WI38 (cell line): ENCODE results near the gene MRPL51.
"Not testable (repeated sequence)": the region's sequence is repeated elsewhere in the genome, so short reads cannot be mapped to it uniquely, and the experiment has no call there.

Experiments used
- H3K4me3 ChIP-seq: 2 replicates; pipeline ENCODE4 v1.5.1; 2011; ENCODE audit warnings: low read depth, mild to moderate bottlenecking, control low read depth, low read length
- CTCF ChIP-seq: IDR thresholded peaks from 2 replicates; pipeline ENCODE4 v1.5.1; 2012; ENCODE audit warnings: low read depth, mild to moderate bottlenecking, control low read depth, low read length

MRPL51 gene

GRCh38 chr12:6524648-6525047 is 31.6 kb upstream of the MRPL51 start:
- no peak for TF ChIP-seq CTCF
- H3K4me3 ChIP-seq, result no peak overlapping the region

GRCh38 chr12:6523708-6524107 is 30.6 kb upstream of the MRPL51 start:
- H3K4me3 ChIP-seq, result no peak overlapping the region
- no peak for TF ChIP-seq CTCF

DNA sequence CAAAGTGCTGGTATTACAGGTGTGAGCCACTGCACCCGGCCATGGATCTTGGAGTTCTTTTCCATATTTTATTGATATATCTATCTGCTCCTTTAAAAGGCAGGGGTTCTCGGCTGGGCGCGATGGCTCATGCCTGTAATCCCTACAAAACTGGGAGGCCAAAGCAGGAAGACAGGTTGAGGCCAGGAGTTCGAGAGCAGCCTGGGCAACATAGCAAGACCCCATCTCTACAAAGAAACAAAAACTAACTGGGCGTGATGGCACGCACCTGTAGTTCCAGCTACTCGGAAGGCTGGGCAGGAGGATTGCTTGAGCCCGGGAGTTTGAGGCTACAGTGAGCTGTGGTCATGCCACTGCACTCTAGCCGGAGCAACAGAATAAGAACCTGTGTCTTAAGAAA is 29.1 kb upstream of the MRPL51 start:
- no peak for TF ChIP-seq CTCF
- H3K4me3 ChIP-seq, result no peak overlapping the region

- TF ChIP-seq CTCF, result no peak
- no peak overlapping the region for H3K4me3 ChIP-seq
Observed at GRCh38 chr12:6520186-6520585, 27.1 kb upstream of the MRPL51 start.

DNA sequence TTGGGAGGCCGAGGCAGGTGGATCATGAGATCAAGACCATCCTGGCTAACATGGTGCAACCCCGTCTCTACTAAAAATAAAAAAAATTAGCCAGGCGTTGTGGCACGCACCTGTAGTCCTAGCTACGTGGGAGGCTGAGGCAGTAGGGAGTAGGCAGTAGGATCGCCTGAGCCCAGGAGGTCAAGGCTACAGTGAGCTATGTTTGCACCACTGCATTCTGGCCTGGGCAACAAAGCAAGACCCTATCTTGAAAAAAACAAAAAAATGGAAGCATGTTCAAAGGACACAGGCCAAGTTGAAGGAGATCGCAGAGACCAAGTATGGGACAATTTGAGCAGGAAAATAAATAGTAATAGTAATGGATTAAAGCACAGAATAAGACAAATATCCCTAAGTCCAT is 15.0 kb upstream of the MRPL51 start:
- no peak overlapping the region for H3K4me3 ChIP-seq
- no peak for TF ChIP-seq CTCF

GRCh38 chr12:6507102-6507998 is 14.3 kb upstream of the MRPL51 start:
- no peak for TF ChIP-seq CTCF
- no peak overlapping the region for H3K4me3 ChIP-seq

DNA sequence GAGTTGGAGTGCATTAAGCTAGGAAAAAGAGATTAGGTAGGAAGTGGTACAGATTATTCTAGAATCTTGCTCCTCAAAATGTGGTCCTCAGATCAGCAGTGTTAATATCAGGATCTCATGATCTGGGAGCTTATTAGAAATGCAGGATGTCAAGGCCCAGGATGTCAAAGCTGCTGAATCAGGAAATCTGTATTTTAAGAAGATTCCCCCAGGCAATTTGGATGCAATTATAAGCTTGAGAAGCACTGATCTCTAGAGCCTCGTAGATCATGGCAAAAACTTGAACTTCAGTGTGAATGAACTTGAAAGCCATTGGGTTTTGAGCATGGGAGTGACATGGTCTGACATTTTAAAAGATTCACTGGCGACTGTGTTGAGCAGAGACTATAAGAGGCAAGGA is 7.4 kb upstream of the MRPL51 start:
- no peak for TF ChIP-seq CTCF
- H3K4me3 ChIP-seq, result no peak overlapping the region

- not testable (repeated sequence) for H3K4me3 ChIP-seq
Observed at GRCh38 chr12:6497291-6497690, 4.2 kb upstream of the MRPL51 start.
